Thymus (tissue), 11 donors: Measurements from ENCODE around the gene OTUD1. TPM values are rescaled to one million over a fixed set of nuclear protein-coding genes. Genes with fewer than 3 reads are reported as not detected.

ENCODE experiments used
- DNase-seq, 9 donors: peaks; one replicate each; pipeline ENCODE4 v3.0.0-alpha.2; 2013; ENCODE audit warnings: low spot score in 9 of 9, low read depth in 6 of 9, missing footprints in 1 of 9
- H3K27ac ChIP-seq, 2 donors: one replicate each; pipeline ENCODE4 v1.5.1; 2013; ENCODE audit warnings: control low read depth in 1 of 2, low read depth in 1 of 2, low read length in 1 of 2, mild to moderate bottlenecking in 1 of 2, moderate library complexity in 1 of 2
- H3K27me3 ChIP-seq, 2 donors: one replicate each; pipeline ENCODE4 v1.5.1; 2013; ENCODE audit warnings: low read length in 1 of 2; ENCODE audit not compliant: control insufficient read depth in 2 of 2, insufficient read depth in 1 of 2
- H3K36me3 ChIP-seq, 2 donors: one replicate each; pipeline ENCODE4 v1.5.1; 2013; ENCODE audit warnings: low read length in 1 of 2, mild to moderate bottlenecking in 1 of 2, moderate library complexity in 1 of 2; ENCODE audit not compliant: control insufficient read depth in 2 of 2, insufficient read depth in 2 of 2
- H3K4me1 ChIP-seq, 2 donors: one replicate each; pipeline ENCODE4 v1.5.1; 2013; ENCODE audit warnings: low read length in 2 of 2; ENCODE audit not compliant: control insufficient read depth in 2 of 2, insufficient read depth in 2 of 2
- H3K4me3 ChIP-seq, 2 donors: one replicate each; pipeline ENCODE4 v1.5.1; 2013; ENCODE audit warnings: low read length in 2 of 2, control low read depth in 1 of 2, mild to moderate bottlenecking in 1 of 2
- H3K9me3 ChIP-seq, 2 donors: one replicate each; pipeline ENCODE4 v1.5.1; 2013; ENCODE audit warnings: low read length in 1 of 2, mild to moderate bottlenecking in 1 of 2; ENCODE audit not compliant: control insufficient read depth in 2 of 2, insufficient read depth in 1 of 2
- WGBS: extraction: QIAGEN DNeasy Blood & Tissue Kit; methylation state at CpG from one replicate; pipeline ENCODE4 v1.1.7; 2013; 5-methylcytosine and 5-hydroxymethylcytosine counted together
- polyA plus RNA-seq: library from polyadenylated mRNA; stranded (reverse); fragments of 200-250 nt; gene quantifications from one replicate; pipeline ENCODE4 v1.2.3, GENCODE V29; 2013
- total RNA-seq: library from RNA; stranded (reverse); fragments of 120-200 nt; gene quantifications from one replicate; pipeline ENCODE4 v1.2.4, GENCODE V29; 2013
- donor health status: healthy.

The OTUD1 gene
- total and polyA plus RNA-seq, 2 donors: 3.8 to 15.0 TPM

DNA sequence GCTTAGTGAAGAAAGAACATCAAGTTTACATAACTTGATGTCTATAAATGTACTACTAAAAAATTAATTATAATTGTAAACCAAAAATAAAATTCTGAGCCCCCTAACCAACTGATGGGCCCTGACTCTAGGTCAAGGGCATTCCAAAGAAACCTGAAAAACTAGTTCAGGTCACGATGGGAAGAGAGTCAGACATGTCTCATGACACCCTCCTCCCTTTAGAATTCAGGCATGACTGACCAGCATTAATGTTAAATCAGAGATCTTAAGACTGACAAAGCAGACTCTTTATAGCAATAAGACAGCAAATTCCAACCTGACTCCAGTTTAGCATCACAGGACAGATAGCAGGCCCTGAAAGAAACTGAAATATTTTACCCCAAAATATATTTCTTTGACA, 21.6 kb upstream of the OTUD1 start:
- 91% methylated on average over 1 of the region's 1 CpG for WGBS
- no peak overlapping the region for H3K4me3 ChIP-seq
- no peak overlapping the region for H3K27ac ChIP-seq
- H3K4me1 ChIP-seq: no peaks in the 10 kb centered on the region
- H3K27me3 ChIP-seq: no peaks in the 10 kb centered on the region
- H3K9me3 ChIP-seq: no peaks in the 10 kb centered on the region
- H3K36me3 ChIP-seq: no peaks in the 10 kb centered on the region
- no peak for DNase-seq

- WGBS: 95% methylated on average over 3 of the region's 3 CpGs
- DNase-seq: no peak
- Histone ChIP-seq H3K4me1 (no peaks in the 10 kb centered on the region), H3K4me3 (no peak overlapping the region), H3K27ac (no peak overlapping the region), H3K36me3 (no peaks in the 10 kb centered on the region), H3K27me3 (no peaks in the 10 kb centered on the region), H3K9me3 (no peaks in the 10 kb centered on the region)
These were observed 20.7 kb upstream of the OTUD1 start for GRCh38 chr10:23418051-23418681.

DNA sequence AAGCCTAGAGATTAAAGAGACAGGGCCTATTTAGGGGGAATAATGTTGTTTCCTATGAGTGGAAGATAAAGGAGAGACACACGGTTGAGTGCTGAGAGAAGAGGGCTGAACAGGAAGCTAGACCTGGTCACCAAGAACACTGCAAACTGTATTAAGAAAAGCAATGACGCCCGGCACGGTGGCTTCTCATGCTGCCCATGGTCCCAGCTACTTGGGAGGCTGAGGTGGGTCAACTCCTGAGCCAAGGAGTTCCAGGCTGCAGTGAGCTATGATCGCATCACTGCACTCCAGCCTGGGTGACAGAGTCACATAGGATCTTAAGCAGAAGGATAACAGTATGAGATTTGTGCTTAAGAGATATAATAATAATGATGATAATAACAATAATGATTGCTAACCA, 19.7 kb upstream of the OTUD1 start:
- DNase-seq: no peak
- Histone ChIP-seq H3K36me3 (no peaks in the 10 kb centered on the region), H3K4me1 (no peaks in the 10 kb centered on the region), H3K4me3 (no peak overlapping the region), H3K27ac (no peak overlapping the region), H3K9me3 (no peaks in the 10 kb centered on the region), H3K27me3 (no peaks in the 10 kb centered on the region)
- 95% methylated on average over 5 of the region's 5 CpGs for WGBS

- 97% methylated on average over 7 of the region's 7 CpGs for WGBS
- Histone ChIP-seq H3K36me3 (no peaks in the 10 kb centered on the region), H3K4me3 (no peak overlapping the region), H3K9me3 (no peaks in the 10 kb centered on the region), H3K27me3 (no peaks in the 10 kb centered on the region), H3K27ac (no peak overlapping the region), H3K4me1 (no peaks in the 10 kb centered on the region)
- no peak for DNase-seq
These were observed 19.1 kb upstream of the OTUD1 start for GRCh38 chr10:23419655-23420329.

GRCh38 chr10:23421397-23421796, 17.5 kb upstream of the OTUD1 start:
- H3K4me3 ChIP-seq: no peak overlapping the region
- H3K27ac ChIP-seq: no peak overlapping the region
- 91% methylated on average over 1 of the region's 1 CpG for WGBS
- H3K36me3 ChIP-seq: no peaks in the 10 kb centered on the region
- no peaks in the 10 kb centered on the region for H3K9me3 ChIP-seq
- H3K4me1 ChIP-seq: no peaks in the 10 kb centered on the region
- DNase-seq: no peak
- H3K27me3 ChIP-seq: no peaks in the 10 kb centered on the region

- Histone ChIP-seq H3K4me1 (no peaks in the 10 kb centered on the region), H3K27ac (no peak overlapping the region), H3K27me3 (no peaks in the 10 kb centered on the region), H3K9me3 (no peaks in the 10 kb centered on the region), H3K36me3 (no peaks in the 10 kb centered on the region), H3K4me3 (no peak overlapping the region)
- WGBS: 53% methylated on average over 2 of the region's 2 CpGs
- DNase-seq: no peak
These were observed 16.9 kb upstream of the OTUD1 start for GRCh38 chr10:23422003-23422411.

GRCh38 chr10:23432166-23432565, 6.7 kb upstream of the OTUD1 start:
- H3K4me3 ChIP-seq: no peak overlapping the region
- WGBS: 91% methylated on average over 1 of the region's 1 CpG
- no peaks in the 10 kb centered on the region for H3K9me3 ChIP-seq
- no peaks in the 10 kb centered on the region for H3K36me3 ChIP-seq
- H3K4me1 ChIP-seq: no peaks in the 10 kb centered on the region
- peaks cover 0 to 2% of the 10 kb centered on the region in 2 donors for H3K27me3 ChIP-seq
- no peak for DNase-seq
- no peak overlapping the region for H3K27ac ChIP-seq

- Histone ChIP-seq H3K27me3 (peaks cover 0 to 2% of the 10 kb centered on the region in 2 donors), H3K4me1 (no peaks in the 10 kb centered on the region), H3K27ac (no peak overlapping the region), H3K9me3 (no peaks in the 10 kb centered on the region), H3K36me3 (no peaks in the 10 kb centered on the region), H3K4me3 (no peak overlapping the region)
- no peak for DNase-seq
- WGBS: 94% methylated on average over 3 of the region's 3 CpGs
These were observed 6.2 kb upstream of the OTUD1 start for GRCh38 chr10:23432639-23433038.

GRCh38 chr10:23433701-23434100, 5.2 kb upstream of the OTUD1 start:
- Histone ChIP-seq H3K36me3 (no peaks in the 10 kb centered on the region), H3K4me1 (peaks cover 0 to 6% of the 10 kb centered on the region in 2 donors), H3K27me3 (peaks cover 0 to 4% of the 10 kb centered on the region in 2 donors), H3K9me3 (no peaks in the 10 kb centered on the region), H3K4me3 (no peak overlapping the region), H3K27ac (no peak overlapping the region)
- no peak for DNase-seq
- 88% methylated on average over 2 of the region's 2 CpGs for WGBS
